Measurements from ENCODE around the gene EXOSC5. TPM values are rescaled to one million over a fixed set of nuclear protein-coding genes. Genes with fewer than 3 reads are reported as not detected.

Gene EXOSC5
- total and polyA plus RNA-seq, 9 of the 15 experiments (the other 6 are each of a cell fraction or from before 2014, with no cell fraction given) = 10.9 to 75.5 (median 37.8) TPM

DNA sequence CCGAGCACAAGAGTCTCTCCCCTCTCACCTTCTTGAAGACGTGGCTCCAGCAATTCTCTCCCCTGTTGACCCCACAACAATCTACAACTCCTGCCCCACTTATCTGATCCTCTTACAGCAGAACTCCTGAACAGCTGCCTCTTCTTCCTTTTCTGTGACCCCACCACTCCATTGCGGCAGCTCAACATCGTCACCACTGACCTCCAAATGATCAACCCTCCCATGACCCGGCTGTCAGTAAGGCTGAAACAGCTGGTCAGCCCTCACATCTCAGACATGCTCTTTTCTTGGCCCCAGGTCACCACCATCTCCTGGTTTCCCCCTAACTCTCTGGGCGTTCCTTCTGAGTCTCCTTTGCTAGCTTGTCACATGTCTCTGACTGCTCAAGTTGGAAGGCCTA lies 1.8 kb downstream of the EXOSC5 start (continued):
- TF ChIP-seq, protein P1, sequence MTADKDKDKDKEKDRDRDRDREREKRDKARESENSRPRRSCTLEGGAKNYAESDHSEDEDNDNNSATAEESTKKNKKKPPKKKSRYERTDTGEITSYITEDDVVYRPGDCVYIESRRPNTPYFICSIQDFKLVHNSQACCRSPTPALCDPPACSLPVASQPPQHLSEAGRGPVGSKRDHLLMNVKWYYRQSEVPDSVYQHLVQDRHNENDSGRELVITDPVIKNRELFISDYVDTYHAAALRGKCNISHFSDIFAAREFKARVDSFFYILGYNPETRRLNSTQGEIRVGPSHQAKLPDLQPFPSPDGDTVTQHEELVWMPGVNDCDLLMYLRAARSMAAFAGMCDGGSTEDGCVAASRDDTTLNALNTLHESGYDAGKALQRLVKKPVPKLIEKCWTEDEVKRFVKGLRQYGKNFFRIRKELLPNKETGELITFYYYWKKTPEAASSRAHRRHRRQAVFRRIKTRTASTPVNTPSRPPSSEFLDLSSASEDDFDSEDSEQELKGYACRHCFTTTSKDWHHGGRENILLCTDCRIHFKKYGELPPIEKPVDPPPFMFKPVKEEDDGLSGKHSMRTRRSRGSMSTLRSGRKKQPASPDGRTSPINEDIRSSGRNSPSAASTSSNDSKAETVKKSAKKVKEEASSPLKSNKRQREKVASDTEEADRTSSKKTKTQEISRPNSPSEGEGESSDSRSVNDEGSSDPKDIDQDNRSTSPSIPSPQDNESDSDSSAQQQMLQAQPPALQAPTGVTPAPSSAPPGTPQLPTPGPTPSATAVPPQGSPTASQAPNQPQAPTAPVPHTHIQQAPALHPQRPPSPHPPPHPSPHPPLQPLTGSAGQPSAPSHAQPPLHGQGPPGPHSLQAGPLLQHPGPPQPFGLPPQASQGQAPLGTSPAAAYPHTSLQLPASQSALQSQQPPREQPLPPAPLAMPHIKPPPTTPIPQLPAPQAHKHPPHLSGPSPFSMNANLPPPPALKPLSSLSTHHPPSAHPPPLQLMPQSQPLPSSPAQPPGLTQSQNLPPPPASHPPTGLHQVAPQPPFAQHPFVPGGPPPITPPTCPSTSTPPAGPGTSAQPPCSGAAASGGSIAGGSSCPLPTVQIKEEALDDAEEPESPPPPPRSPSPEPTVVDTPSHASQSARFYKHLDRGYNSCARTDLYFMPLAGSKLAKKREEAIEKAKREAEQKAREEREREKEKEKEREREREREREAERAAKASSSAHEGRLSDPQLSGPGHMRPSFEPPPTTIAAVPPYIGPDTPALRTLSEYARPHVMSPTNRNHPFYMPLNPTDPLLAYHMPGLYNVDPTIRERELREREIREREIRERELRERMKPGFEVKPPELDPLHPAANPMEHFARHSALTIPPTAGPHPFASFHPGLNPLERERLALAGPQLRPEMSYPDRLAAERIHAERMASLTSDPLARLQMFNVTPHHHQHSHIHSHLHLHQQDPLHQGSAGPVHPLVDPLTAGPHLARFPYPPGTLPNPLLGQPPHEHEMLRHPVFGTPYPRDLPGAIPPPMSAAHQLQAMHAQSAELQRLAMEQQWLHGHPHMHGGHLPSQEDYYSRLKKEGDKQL (CRISPR knock-in tag; IDR thresholded peaks at IDR 0.05; ENCODE audit: borderline replicate concordance) = no peak
- TF ChIP-seq CBX2 (IDR thresholded peaks at IDR 0.05; ENCODE audit: insufficient read depth, low read length, poor library complexity, severe bottlenecking) (no peak), PHB2 (IDR thresholded peaks at IDR 0.05; ENCODE audit: low read depth) (no peak), ZSCAN32 (CRISPR knock-in tag; IDR thresholded peaks at IDR 0.05) (no peak), ZNF165 (CRISPR knock-in tag; IDR thresholded peaks at IDR 0.05; ENCODE audit: borderline replicate concordance) (no peak), RHOXF2B (CRISPR knock-in tag; conservative IDR thresholded peaks at IDR 0.05) (no peak), HDAC8 (tag; IDR thresholded peaks at IDR 0.05) (no peak), ZNF551 (CRISPR knock-in tag; IDR thresholded peaks at IDR 0.05) (no peak)
- TF ChIP-seq, protein P2, sequence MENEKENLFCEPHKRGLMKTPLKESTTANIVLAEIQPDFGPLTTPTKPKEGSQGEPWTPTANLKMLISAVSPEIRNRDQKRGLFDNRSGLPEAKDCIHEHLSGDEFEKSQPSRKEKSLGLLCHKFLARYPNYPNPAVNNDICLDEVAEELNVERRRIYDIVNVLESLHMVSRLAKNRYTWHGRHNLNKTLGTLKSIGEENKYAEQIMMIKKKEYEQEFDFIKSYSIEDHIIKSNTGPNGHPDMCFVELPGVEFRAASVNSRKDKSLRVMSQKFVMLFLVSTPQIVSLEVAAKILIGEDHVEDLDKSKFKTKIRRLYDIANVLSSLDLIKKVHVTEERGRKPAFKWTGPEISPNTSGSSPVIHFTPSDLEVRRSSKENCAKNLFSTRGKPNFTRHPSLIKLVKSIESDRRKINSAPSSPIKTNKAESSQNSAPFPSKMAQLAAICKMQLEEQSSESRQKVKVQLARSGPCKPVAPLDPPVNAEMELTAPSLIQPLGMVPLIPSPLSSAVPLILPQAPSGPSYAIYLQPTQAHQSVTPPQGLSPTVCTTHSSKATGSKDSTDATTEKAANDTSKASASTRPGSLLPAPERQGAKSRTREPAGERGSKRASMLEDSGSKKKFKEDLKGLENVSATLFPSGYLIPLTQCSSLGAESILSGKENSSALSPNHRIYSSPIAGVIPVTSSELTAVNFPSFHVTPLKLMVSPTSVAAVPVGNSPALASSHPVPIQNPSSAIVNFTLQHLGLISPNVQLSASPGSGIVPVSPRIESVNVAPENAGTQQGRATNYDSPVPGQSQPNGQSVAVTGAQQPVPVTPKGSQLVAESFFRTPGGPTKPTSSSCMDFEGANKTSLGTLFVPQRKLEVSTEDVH (IDR thresholded peaks at IDR 0.05; ENCODE audit: low read depth, partially characterized antibody) = no peak
- TF ChIP-seq, protein P3, sequence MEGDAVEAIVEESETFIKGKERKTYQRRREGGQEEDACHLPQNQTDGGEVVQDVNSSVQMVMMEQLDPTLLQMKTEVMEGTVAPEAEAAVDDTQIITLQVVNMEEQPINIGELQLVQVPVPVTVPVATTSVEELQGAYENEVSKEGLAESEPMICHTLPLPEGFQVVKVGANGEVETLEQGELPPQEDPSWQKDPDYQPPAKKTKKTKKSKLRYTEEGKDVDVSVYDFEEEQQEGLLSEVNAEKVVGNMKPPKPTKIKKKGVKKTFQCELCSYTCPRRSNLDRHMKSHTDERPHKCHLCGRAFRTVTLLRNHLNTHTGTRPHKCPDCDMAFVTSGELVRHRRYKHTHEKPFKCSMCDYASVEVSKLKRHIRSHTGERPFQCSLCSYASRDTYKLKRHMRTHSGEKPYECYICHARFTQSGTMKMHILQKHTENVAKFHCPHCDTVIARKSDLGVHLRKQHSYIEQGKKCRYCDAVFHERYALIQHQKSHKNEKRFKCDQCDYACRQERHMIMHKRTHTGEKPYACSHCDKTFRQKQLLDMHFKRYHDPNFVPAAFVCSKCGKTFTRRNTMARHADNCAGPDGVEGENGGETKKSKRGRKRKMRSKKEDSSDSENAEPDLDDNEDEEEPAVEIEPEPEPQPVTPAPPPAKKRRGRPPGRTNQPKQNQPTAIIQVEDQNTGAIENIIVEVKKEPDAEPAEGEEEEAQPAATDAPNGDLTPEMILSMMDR (IDR thresholded peaks at IDR 0.05 in 2 of 3, conservative IDR thresholded peaks at IDR 0.05 in 1 of 3; ENCODE audit: insufficient read depth in 2 of 3, low read depth in 1 of 3, low read length in 3 of 3) = no peak
- TF ChIP-seq, protein P4, sequence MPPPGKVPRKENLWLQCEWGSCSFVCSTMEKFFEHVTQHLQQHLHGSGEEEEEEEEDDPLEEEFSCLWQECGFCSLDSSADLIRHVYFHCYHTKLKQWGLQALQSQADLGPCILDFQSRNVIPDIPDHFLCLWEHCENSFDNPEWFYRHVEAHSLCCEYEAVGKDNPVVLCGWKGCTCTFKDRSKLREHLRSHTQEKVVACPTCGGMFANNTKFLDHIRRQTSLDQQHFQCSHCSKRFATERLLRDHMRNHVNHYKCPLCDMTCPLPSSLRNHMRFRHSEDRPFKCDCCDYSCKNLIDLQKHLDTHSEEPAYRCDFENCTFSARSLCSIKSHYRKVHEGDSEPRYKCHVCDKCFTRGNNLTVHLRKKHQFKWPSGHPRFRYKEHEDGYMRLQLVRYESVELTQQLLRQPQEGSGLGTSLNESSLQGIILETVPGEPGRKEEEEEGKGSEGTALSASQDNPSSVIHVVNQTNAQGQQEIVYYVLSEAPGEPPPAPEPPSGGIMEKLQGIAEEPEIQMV (tag; conservative IDR thresholded peaks at IDR 0.05; ENCODE audit: low read depth) = no peak
- TF ChIP-seq, protein P5, sequence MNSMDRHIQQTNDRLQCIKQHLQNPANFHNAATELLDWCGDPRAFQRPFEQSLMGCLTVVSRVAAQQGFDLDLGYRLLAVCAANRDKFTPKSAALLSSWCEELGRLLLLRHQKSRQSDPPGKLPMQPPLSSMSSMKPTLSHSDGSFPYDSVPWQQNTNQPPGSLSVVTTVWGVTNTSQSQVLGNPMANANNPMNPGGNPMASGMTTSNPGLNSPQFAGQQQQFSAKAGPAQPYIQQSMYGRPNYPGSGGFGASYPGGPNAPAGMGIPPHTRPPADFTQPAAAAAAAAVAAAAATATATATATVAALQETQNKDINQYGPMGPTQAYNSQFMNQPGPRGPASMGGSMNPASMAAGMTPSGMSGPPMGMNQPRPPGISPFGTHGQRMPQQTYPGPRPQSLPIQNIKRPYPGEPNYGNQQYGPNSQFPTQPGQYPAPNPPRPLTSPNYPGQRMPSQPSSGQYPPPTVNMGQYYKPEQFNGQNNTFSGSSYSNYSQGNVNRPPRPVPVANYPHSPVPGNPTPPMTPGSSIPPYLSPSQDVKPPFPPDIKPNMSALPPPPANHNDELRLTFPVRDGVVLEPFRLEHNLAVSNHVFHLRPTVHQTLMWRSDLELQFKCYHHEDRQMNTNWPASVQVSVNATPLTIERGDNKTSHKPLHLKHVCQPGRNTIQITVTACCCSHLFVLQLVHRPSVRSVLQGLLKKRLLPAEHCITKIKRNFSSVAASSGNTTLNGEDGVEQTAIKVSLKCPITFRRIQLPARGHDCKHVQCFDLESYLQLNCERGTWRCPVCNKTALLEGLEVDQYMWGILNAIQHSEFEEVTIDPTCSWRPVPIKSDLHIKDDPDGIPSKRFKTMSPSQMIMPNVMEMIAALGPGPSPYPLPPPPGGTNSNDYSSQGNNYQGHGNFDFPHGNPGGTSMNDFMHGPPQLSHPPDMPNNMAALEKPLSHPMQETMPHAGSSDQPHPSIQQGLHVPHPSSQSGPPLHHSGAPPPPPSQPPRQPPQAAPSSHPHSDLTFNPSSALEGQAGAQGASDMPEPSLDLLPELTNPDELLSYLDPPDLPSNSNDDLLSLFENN (IDR thresholded peaks at IDR 0.05; ENCODE audit: low read depth in 2 of 2, low read length in 2 of 2) = no peak
